Stimulated activated CD4-positive, alpha-beta T cell treated with anti-CD3 and anti-CD28 coated beads, Interleukin-1b, Interleukin-23, amount 100 ng/mL, for 48 hours (primary cell): ENCODE data around the gene NHERF1.

Source experiments
- DNase-seq: peaks from one replicate; pipeline ENCODE4 v3.0.0-alpha.2; 2020

NHERF1 gene

DNA sequence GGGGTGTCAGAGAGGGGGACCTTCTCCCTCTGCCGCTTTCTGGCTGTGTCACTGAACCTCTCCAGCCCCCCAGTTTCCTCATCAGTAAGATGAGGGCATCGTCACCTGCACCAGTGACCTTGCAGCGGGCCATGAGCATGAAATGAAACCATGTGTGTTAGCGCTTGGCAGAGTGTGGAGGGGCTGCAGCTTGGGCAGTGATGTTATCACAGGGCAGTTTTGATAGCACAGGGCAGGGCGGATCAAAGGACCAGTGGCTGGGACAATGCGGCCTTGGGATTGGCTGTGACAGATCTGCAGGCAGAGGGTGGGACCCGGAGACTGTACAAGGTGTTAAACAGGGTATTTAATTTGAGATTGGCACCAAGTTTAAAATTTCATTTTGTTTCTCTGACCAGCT lies 66.6 kb downstream of the NHERF1 start:
- DNase-seq: no peak

DNA sequence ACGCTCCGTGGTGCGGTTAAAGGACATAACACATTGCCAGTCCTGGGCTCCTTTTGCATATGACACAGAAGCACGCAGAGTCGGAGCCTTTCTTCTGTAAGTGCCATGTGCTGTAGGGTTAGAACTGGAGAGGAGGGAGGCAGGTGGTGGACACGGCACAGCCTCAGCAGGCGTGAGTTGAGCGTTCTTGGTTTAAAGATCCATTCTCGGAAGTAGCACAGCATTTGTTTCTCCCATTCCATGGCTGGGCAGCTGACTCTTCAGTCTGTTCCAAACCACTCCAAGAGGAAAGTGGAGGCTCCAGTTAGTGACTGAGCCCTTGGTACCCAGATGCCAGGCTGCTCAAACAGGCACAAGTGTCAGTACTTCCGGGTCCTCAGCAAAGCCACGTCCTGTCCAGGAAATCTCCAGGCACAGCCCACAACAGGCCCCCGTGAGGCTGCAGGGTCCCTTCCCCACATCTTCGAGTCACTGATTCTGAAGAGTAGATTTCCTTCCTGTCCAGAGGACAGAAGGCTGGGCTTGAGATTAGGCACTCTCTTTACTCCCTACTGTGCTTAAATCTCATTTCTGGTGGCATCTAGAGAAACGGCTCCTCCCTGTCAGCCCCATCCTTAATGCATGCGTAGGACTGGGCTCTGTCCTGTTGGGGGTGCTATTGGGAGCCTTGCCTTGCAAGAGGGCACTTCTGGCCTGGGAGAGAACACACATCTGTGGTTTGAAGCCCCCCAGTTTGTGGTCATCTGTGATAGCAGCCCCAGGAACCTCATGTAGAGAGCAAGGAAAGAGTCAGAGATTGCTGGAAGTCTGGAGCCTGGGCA lies 67.3 kb downstream of the NHERF1 start:
- no peak for DNase-seq

GRCh38 chr17:74816905-74817620 lies 68.6 kb downstream of the NHERF1 start:
- no peak for DNase-seq

DNA sequence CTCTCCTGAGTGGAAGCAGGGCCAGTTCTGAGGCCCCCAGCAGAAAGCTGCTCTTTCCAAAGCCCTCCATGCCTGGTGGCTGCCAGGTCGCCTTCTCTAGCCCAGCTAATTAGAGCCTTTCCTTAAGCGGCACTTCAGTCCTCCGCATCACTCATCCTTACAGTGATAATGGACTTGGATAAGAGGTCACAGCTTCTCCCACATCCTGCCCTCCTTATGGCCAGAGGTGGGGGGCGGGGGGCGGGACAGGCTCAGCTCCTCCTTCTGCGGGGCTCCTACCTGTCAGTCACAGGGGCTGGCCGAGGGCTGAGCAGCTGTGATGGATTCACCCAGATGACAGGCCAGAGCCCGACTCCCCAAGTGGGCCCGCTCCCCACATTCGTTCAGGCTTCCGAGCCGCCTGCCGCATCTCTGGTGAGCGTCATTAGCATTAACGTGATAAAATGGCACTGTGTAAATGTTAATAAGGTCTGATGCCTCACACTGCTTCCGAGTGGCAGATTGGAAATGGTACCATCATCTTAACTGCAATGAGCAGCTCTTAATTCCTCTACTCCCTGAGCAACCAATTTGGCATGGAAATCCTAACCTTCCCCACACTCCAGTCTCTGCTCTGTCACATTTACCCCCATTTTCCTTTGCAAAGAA lies 70.0 kb downstream of the NHERF1 start:
- no peak for DNase-seq
